Measurements from ENCODE around the gene ZNF266. TPM values are rescaled to one million over a fixed set of nuclear protein-coding genes. Genes with fewer than 3 reads are reported as not detected.

Gene ZNF266
- total and polyA plus RNA-seq, 2 of the 13 experiments (the other 11 are each of a cell fraction or from before 2014, with no cell fraction given) = 19.8 to 20.8 TPM

DNA sequence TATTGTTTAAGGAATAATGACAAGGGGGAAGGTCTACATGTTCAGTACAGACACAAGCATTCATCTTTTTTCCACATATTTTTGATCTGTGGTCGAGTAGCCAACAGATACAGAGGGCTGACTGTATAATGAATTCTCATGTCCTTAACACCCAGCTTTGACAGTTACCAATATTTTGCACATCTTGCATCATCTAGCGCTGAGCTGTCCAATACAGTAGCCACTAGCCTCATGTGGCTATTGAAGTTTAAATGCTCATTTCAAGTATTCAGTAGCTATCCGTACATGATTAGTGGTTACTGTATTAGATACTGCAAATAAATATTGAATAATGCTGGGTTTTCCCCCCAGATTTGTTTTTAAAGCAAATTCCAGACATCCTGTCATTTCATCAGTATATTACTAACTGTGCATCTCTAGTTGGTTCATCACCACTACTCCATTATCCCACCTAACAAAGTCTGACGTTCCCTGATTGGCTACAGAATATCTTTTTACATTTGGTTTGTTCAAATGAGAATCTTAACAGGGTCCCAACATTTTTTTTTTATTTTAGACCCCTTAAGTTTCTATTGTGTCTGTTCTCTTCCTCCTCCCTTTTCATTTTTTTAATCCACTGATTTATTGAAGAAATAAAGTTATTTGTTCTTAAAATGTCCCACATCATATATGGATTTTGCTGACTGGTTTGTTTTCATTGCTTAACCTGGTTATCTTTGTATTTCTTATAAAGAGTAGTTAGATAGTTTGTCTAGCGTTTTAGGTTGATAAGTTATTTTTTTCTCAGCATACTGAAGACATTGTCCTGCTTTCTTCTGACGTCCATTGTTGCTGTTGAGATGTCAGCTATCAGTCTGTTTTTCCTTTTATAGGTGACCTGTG lies 64.4 kb downstream of the ZNF266 start:
- Histone ChIP-seq H3K27ac (ENCODE audit: extremely low read length, insufficient read depth, low read length) (no peak overlapping the region), H2AFZ (ENCODE audit: low read length) (no peak overlapping the region), H3K4me1 (ENCODE audit: insufficient read depth, low read length) (no peaks in the 10 kb centered on the region), H3K9me3 (ENCODE audit: low read length) (peaks cover 76% of the 10 kb centered on the region), H3K4me3 (replicated peaks in 1 of 3; ENCODE audit: insufficient read depth in 1 of 3, low read depth in 2 of 3, low read length in 3 of 3) (no peak overlapping the region), H3K27me3 (ENCODE audit: control insufficient read depth in 1 of 2, insufficient read depth in 2 of 2, low read length in 2 of 2) (no peaks in the 10 kb centered on the region), H3K79me2 (ENCODE audit: insufficient read depth, low read length) (no peaks in the 10 kb centered on the region), H3K9ac (ENCODE audit: insufficient read depth, low read depth, low read length) (no peak overlapping the region), H3K36me3 (replicated peaks in 1 of 2; ENCODE audit: control insufficient read depth in 1 of 2, insufficient read depth in 2 of 2, low read length in 2 of 2) (no peaks in the 10 kb centered on the region), H3K4me2 (ENCODE audit: low read depth, low read length) (no peak overlapping the region), H4K20me1 (ENCODE audit: insufficient read depth, low read length) (no peaks in the 10 kb centered on the region)
- ATAC-seq = no peak
- WGBS (ENCODE audit: low lambda C conversion rate) = 34% methylated on average over 6 of the region's 6 CpGs
- ChIA-PET CTCF (ENCODE audit: low intra/inter-chr PET ratio, low total read pairs) (no interaction called here), POLR2A (no interaction called here)
- FAIRE-seq = no peak
- BruUV-seq (replicated peaks) = no TSS peak
- in situ Hi-C loops (cut with HindIII; ENCODE audit: extremely low pct_ligation_motif_present, low pct_unique_long_range_greater_than_20kb) = no loop called here
- intact Hi-C loops (cut with micrococcal nuclease; ENCODE audit: unreplicated experiment) = no loop called here
- DNase-seq (ENCODE audit: low spot score) = no peak
- no peak for TF ChIP-seq TP53 (CRISPR knock-in tag; conservative IDR thresholded peaks at IDR 0.05)
- no peak for TF ChIP-seq AGO1 (IDR thresholded peaks at IDR 0.05; ENCODE audit: low read depth, low read length, poor library complexity, severe bottlenecking)
- TF ChIP-seq MAFK (conservative IDR thresholded peaks at IDR 0.05 in 1 of 2, IDR thresholded peaks at IDR 0.05 in 1 of 2; ENCODE audit: low read length in 2 of 2) = peak; percentile 69 to 81
- no peak for TF ChIP-seq HDAC2 (CRISPR knock-in tag; IDR thresholded peaks at IDR 0.05)
- no peak for TF ChIP-seq ZNF263 (CRISPR knock-in tag; IDR thresholded peaks at IDR 0.05)
- TF ChIP-seq SRSF1 (optimal IDR thresholded peaks at IDR 0.05; ENCODE audit: low read depth, low read length) = no peak
- no peak for TF ChIP-seq MIER2 (CRISPR knock-in tag; IDR thresholded peaks at IDR 0.05)
- TF ChIP-seq ZNF772 (CRISPR knock-in tag; IDR thresholded peaks at IDR 0.05) = no peak
- TF ChIP-seq, protein P1, sequence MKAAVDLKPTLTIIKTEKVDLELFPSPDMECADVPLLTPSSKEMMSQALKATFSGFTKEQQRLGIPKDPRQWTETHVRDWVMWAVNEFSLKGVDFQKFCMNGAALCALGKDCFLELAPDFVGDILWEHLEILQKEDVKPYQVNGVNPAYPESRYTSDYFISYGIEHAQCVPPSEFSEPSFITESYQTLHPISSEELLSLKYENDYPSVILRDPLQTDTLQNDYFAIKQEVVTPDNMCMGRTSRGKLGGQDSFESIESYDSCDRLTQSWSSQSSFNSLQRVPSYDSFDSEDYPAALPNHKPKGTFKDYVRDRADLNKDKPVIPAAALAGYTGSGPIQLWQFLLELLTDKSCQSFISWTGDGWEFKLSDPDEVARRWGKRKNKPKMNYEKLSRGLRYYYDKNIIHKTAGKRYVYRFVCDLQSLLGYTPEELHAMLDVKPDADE (CRISPR knock-in tag; IDR thresholded peaks at IDR 0.05) = no peak
- TF ChIP-seq ZNF34 (CRISPR knock-in tag; IDR thresholded peaks at IDR 0.05; ENCODE audit: borderline replicate concordance) = no peak
- no peak for TF ChIP-seq MIER3 (CRISPR knock-in tag; IDR thresholded peaks at IDR 0.05; ENCODE audit: borderline replicate concordance)
- no peak for TF ChIP-seq LCORL (IDR thresholded peaks at IDR 0.05)
- no peak for TF ChIP-seq LCORL (CRISPR knock-in tag; IDR thresholded peaks at IDR 0.05)
- TF ChIP-seq XRCC5 (optimal IDR thresholded peaks at IDR 0.05; ENCODE audit: low read length) = no peak
- no peak for TF ChIP-seq ZNF143 (CRISPR knock-in tag; IDR thresholded peaks at IDR 0.05)
- TF ChIP-seq CREB1 (IDR thresholded peaks at IDR 0.05) = no peak
- TF ChIP-seq CREB1 (CRISPR knock-in tag; IDR thresholded peaks at IDR 0.05) = no peak
- no peak for TF ChIP-seq ATRX (CRISPR knock-in tag; IDR thresholded peaks at IDR 0.05; ENCODE audit: borderline replicate concordance)
- TF ChIP-seq ZNF691 (CRISPR knock-in tag; IDR thresholded peaks at IDR 0.05; ENCODE audit: borderline replicate concordance, low read depth) = no peak
- TF ChIP-seq, protein P2, sequence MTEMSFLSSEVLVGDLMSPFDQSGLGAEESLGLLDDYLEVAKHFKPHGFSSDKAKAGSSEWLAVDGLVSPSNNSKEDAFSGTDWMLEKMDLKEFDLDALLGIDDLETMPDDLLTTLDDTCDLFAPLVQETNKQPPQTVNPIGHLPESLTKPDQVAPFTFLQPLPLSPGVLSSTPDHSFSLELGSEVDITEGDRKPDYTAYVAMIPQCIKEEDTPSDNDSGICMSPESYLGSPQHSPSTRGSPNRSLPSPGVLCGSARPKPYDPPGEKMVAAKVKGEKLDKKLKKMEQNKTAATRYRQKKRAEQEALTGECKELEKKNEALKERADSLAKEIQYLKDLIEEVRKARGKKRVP (CRISPR knock-in tag; IDR thresholded peaks at IDR 0.05) = peak in 1 of 2 experiments; percentile 32; a peak in 1 of 4 replicates
- TF ChIP-seq ZNF496 (CRISPR knock-in tag; IDR thresholded peaks at IDR 0.05; ENCODE audit: insufficient replicate concordance) = no peak
- peak; percentile 75 for TF ChIP-seq MAFF (IDR thresholded peaks at IDR 0.05; ENCODE audit: low read depth, low read length)
- TF ChIP-seq ZNF468 (CRISPR knock-in tag; IDR thresholded peaks at IDR 0.05) = no peak
